A549 (cell line): ENCODE results near the gene EPB41L4B. TPM values are rescaled to one million over a fixed set of nuclear protein-coding genes. Genes with fewer than 3 reads are reported as not detected.

Experiments used
- ATAC-seq, 2 experiments: fragments of 200-7000 bp in 1 of 2; fragments of >200 bp in 1 of 2; cut with Nextera tagmentation in 1 of 2; cut with Tn5 transposase in 1 of 2; 3 replicates each; pipeline versions ENCODE4 v1.8.0 to v1.9.1; 2018 to 2020; ENCODE audit warnings: mild to moderate bottlenecking in 1 of 2, moderate library complexity in 1 of 2
- CTCF ChIA-PET: fragments of 300-600 bp; sonication (Branson Sonifier 250); formaldehyde crosslinking; extraction: SDS; loops from one replicate; lab custom pipeline; 2021; ENCODE audit warnings: antibody characterized with exemption, inconsistent platforms; lab: Yijun Ruan, JAX
- POLR2A ChIA-PET: fragments of 350-600 bp; formaldehyde crosslinking; extraction: SDS; loops from one replicate; lab custom pipeline; 2021; ENCODE audit warnings: antibody characterized with exemption, inconsistent platforms; lab: Yijun Ruan, JAX
- DNase-seq, 2 experiments: peaks; one replicate each; pipeline versions ENCODE4 v3.0.0 to v3.0.0-alpha.2; 2011 to 2016; ENCODE audit warnings: low read depth in 1 of 2, low spot score in 1 of 2
- FAIRE-seq: peaks from 2 replicates; lab custom pipeline; 2011; peaks lifted over from hg19 to GRCh38; lab: Jason Lieb, UNC
- H3K27ac ChIP-seq, 2 experiments: fragments of >200 bp; sonication (Bioruptor Twin); formaldehyde crosslinking; 3 replicates each; pipeline ENCODE4 v1.5.1; 2016 to 2017
- H3K4me1 ChIP-seq: fragments of >200 bp; sonication (Bioruptor Twin); formaldehyde crosslinking; 3 replicates; pipeline ENCODE4 v1.6.1; 2016
- H3K4me2 ChIP-seq: fragments of >200 bp; sonication (Bioruptor Twin); formaldehyde crosslinking; 3 replicates; pipeline ENCODE4 v1.6.1; 2016
- H3K4me3 ChIP-seq: fragments of >200 bp; sonication (Bioruptor Twin); formaldehyde crosslinking; 3 replicates; pipeline ENCODE4 v1.5.1; 2016
- H3K9me3 ChIP-seq: fragments of >200 bp; sonication (Bioruptor Twin); formaldehyde crosslinking; 3 replicates; pipeline ENCODE4 v1.6.1; 2016
- BHLHE40 ChIP-seq: IDR thresholded peaks from 2 replicates; pipeline ENCODE4 v1.6.1; 2012; ENCODE audit warnings: low read depth, low read length, inconsistent platforms
- CHD2 ChIP-seq: fragments of 150-350 bp; IDR thresholded peaks from 2 replicates; pipeline ENCODE4 v1.6.1; 2014; ENCODE audit warnings: low read length; ENCODE audit not compliant: partially characterized antibody
- EHMT2 ChIP-seq: fragments of 200-600 bp; sonication (generic); IDR thresholded peaks from 2 replicates; pipeline ENCODE4 v1.6.1; 2016; ENCODE audit warnings: antibody characterized with exemption, low read depth, mild to moderate bottlenecking, moderate library complexity
- EP300 ChIP-seq, 2 experiments: fragments of >200 bp; sonication (Bioruptor Twin); formaldehyde crosslinking; IDR thresholded peaks; 2 replicates in 1 of 2; 3 replicates in 1 of 2; pipeline ENCODE4 v1.6.1; 2016 to 2017
- FOSL2 ChIP-seq, 2 experiments: fragments of 450-650 bp in 1 of 2; fragments of >200 bp in 1 of 2; sonication (Bioruptor Twin) in 1 of 2; formaldehyde crosslinking; IDR thresholded peaks; 2 replicates each; pipeline versions ENCODE4 v1.5.0 to v1.6.1; 2016 to 2020; ENCODE audit warnings: mild to moderate bottlenecking in 1 of 2, moderate library complexity in 1 of 2
- FOXS1 ChIP-seq: fragments of 250-450 bp; sonication (Bioruptor Pico); IDR thresholded peaks from 2 replicates; pipeline ENCODE4 v1.5.0; 2020; ENCODE audit warnings: mild to moderate bottlenecking, moderate library complexity
- GATA3 ChIP-seq: IDR thresholded peaks from 2 replicates; pipeline ENCODE4 v1.6.1; 2012; ENCODE audit warnings: borderline replicate concordance
- HDAC2 ChIP-seq: fragments of 200-600 bp; sonication (generic); IDR thresholded peaks from 2 replicates; pipeline ENCODE4 v1.6.1; 2016
- HOXA7 ChIP-seq: fragments of 250-450 bp; sonication (Bioruptor Pico); IDR thresholded peaks from 2 replicates; pipeline ENCODE4 v1.5.0; 2020; ENCODE audit warnings: mild to moderate bottlenecking, moderate library complexity
- HOXB13 ChIP-seq: fragments of 250-450 bp; sonication (Bioruptor Pico); IDR thresholded peaks from 2 replicates; pipeline ENCODE4 v1.5.0; 2020; ENCODE audit warnings: low read depth, mild to moderate bottlenecking, moderate library complexity
- JUN ChIP-seq, 2 experiments: fragments of >200 bp; sonication (Bioruptor Twin); formaldehyde crosslinking; IDR thresholded peaks; 2 replicates in 1 of 2; 3 replicates in 1 of 2; pipeline ENCODE4 v1.6.1; 2016 to 2017
- MAFK ChIP-seq: fragments of 450-650 bp; IDR thresholded peaks from 2 replicates; pipeline ENCODE4 v1.6.1; 2014; ENCODE audit not compliant: partially characterized antibody
- MYC ChIP-seq: IDR thresholded peaks from 2 replicates; pipeline ENCODE4 v1.6.1; 2012; ENCODE audit warnings: mild to moderate bottlenecking, inconsistent platforms, low read length, improper control_type of control experiment, borderline replicate concordance
- NPAS2 ChIP-seq: fragments of 250-450 bp; sonication (Bioruptor Pico); IDR thresholded peaks from 2 replicates; pipeline ENCODE4 v1.8.0; 2022; ENCODE audit warnings: mild to moderate bottlenecking, moderate library complexity, borderline replicate concordance
- NR3C1 ChIP-seq: fragments of >200 bp; sonication (Bioruptor Twin); formaldehyde crosslinking; IDR thresholded peaks from 3 replicates; pipeline ENCODE4 v1.6.1; 2017
- PHF8 ChIP-seq: fragments of 200-600 bp; sonication (generic); IDR thresholded peaks from 2 replicates; pipeline ENCODE4 v1.6.1; 2016; ENCODE audit warnings: low read depth, mild to moderate bottlenecking, antibody characterized with exemption, moderate library complexity, borderline replicate concordance
- POLR2A ChIP-seq: IDR thresholded peaks from 2 replicates; pipeline ENCODE4 v1.6.1; 2012; ENCODE audit warnings: mild to moderate bottlenecking, low read length
- RAD21 ChIP-seq, 2 experiments: fragments of >200 bp in 1 of 2; sonication (Bioruptor Twin) in 1 of 2; formaldehyde crosslinking in 1 of 2; IDR thresholded peaks in 1 of 2; conservative IDR thresholded peaks in 1 of 2; 2 replicates in 1 of 2; 3 replicates in 1 of 2; pipeline ENCODE4 v1.6.1; 2012 to 2018; ENCODE audit warnings: inconsistent platforms in 1 of 2
- RARB ChIP-seq: fragments of 250-450 bp; sonication (Bioruptor Pico); IDR thresholded peaks from 2 replicates; pipeline ENCODE4 v1.8.0; 2021; ENCODE audit warnings: mild to moderate bottlenecking, moderate library complexity
- RNF2 ChIP-seq: fragments of 200-600 bp; sonication (generic); IDR thresholded peaks from 2 replicates; pipeline ENCODE4 v1.6.1; 2016; ENCODE audit warnings: low read depth, mild to moderate bottlenecking, antibody characterized with exemption, moderate library complexity, borderline replicate concordance
- TFCP2L1 ChIP-seq: fragments of 250-450 bp; sonication (Bioruptor Pico); IDR thresholded peaks from 2 replicates; pipeline ENCODE4 v1.5.0; 2021; ENCODE audit warnings: mild to moderate bottlenecking
- TP53 ChIP-seq: fragments of 250-450 bp; sonication (Bioruptor Pico); IDR thresholded peaks from 2 replicates; pipeline ENCODE4 v1.5.0; 2021; ENCODE audit warnings: mild to moderate bottlenecking, moderate library complexity
- ZFP36 ChIP-seq: fragments of 450-650 bp; IDR thresholded peaks from 2 replicates; pipeline ENCODE4 v1.6.1; 2014; ENCODE audit warnings: borderline replicate concordance; ENCODE audit not compliant: partially characterized antibody
- WGBS: methylation state at CpG from one replicate; pipeline ENCODE4 v1.1.6; 2017; ENCODE audit errors: missing lambda C conversion rate; 5-methylcytosine and 5-hydroxymethylcytosine counted together
- polyA plus RNA-seq, 4 experiments: library from polyadenylated mRNA; depleted of rRNA in 3 of 4; stranded (reverse); fragments of >200 nt; fragmentation: RNase III in 1 of 4; extraction: RNeasy Plus Mini Kit Qiagen cat#74134 plus additional on column Dnase treatment in 1 of 4; gene quantifications; 2 replicates in 3 of 4; 3 replicates in 1 of 4; pipeline ENCODE4 v1.2.3, GENCODE V29; 2011 to 2017
- TF ChIP-seq, protein P1 (sequence below): fragments of 200-600 bp; sonication (generic); IDR thresholded peaks from 2 replicates; pipeline ENCODE4 v1.6.1; 2016; ENCODE audit warnings: antibody characterized with exemption, mild to moderate bottlenecking, moderate library complexity
- TF ChIP-seq, protein P2 (sequence below): fragments of >200 bp; sonication (Bioruptor Twin); formaldehyde crosslinking; IDR thresholded peaks from 2 replicates; pipeline ENCODE4 v1.6.1; 2016
- TF ChIP-seq, protein P3 (sequence below): IDR thresholded peaks from 2 replicates; pipeline ENCODE4 v1.6.1; 2012

Gene EPB41L4B
- polyA plus RNA-seq, 2 of the 4 experiments (the other 2 are of a cell fraction), result 7.9 to 22.0 TPM

DNA sequence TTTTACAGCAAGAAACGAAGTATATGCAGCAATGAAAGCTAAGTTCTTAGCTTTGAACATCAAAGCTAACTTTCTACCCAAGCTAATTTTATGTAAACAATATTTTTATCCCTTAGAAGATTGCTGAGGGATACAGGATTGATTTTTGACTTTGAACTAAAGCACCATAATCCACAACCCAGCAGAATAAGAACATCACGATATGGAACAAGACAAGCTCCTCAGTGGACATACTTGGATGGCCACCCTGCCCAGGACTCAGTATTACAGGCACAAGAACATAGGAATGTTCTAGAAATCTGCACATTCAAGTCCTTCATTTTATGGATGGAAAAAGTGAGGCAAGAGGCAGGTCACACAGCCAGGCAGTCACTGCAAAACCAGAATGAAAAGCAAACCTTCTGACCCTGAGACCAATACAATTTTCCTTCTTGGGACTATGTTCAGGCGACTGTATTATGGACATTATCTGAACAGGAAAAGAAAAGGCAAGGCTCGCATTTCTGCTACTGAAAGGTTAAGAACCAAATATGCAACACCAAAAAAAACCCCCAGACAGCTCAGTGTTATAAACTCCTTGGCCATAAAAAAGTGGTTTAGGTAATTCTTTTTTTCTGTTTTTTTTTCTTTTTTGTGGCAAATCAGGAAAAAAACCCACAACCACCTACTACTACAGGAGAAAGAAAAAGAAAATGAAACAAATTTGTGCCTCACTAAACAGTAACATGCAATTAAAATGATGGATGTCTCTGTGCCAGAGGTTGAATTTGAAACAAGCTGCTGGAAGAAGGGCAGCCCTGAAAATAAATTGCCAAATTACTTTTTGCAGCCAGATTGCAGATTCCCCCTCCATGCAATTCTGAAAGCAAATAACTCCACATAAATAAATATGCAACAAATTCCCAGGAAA, 25.4 kb downstream of the EPB41L4B start:
- no peak overlapping the region for H3K4me2 ChIP-seq
- DNase-seq (no peak), FAIRE-seq (no peak), ATAC-seq (no peak)
- no peak overlapping the region; a peak in 1 of 6 replicates for H3K27ac ChIP-seq
- H3K4me3 ChIP-seq, result no peak overlapping the region
- peaks cover 32% of the 10 kb centered on the region; the same call in 2 of the 3 replicates for H3K4me1 ChIP-seq
- ChIA-PET POLR2A (interaction anchor here (0.6 kb wide), 1 partner anchor 362 kb away, joined by 3 read pairs; the partner anchor contains the start of gene ELP1), CTCF (interaction anchor here (0.6 to 1.2 kb wide), 2 partner anchors 50 to 175 kb away, joined by 3 to 4 read pairs; no protein-coding TSS in a partner anchor)
- no peaks in the 10 kb centered on the region for H3K9me3 ChIP-seq
- no peak for TF ChIP-seq CHD2
- 79% methylated on average over 4 of the region's 4 CpGs for WGBS

DNA sequence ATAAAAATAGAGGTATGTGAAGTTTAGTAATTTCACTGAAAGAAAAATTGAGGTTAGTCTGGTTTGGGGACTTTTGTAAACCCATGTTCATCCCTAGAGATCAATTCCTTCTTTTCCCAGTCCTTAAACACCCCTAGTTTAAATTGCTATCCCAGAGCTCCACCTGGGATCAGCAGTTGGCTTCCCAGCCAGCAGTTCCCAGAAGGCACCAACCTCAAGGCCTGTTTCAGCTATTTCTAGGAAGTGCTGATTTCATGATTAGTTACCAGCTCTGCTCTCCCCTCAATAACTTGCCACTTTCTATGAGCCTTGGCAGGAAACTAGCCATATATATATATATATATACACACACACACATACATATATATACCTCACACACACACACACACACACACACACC, 30.5 kb downstream of the EPB41L4B start:
- Histone ChIP-seq H3K4me1 (peaks cover 32% of the 10 kb centered on the region; the same call in 2 of the 3 replicates), H3K9me3 (no peaks in the 10 kb centered on the region), H3K4me2 (no peak overlapping the region), H3K27ac (no peak overlapping the region), H3K4me3 (no peak overlapping the region)
- no peak for ATAC-seq
- TF ChIP-seq MYC, result no peak
- no peak for TF ChIP-seq PHF8
- TF ChIP-seq HDAC2, result no peak
- no peak for TF ChIP-seq CHD2
- TF ChIP-seq, protein P1, sequence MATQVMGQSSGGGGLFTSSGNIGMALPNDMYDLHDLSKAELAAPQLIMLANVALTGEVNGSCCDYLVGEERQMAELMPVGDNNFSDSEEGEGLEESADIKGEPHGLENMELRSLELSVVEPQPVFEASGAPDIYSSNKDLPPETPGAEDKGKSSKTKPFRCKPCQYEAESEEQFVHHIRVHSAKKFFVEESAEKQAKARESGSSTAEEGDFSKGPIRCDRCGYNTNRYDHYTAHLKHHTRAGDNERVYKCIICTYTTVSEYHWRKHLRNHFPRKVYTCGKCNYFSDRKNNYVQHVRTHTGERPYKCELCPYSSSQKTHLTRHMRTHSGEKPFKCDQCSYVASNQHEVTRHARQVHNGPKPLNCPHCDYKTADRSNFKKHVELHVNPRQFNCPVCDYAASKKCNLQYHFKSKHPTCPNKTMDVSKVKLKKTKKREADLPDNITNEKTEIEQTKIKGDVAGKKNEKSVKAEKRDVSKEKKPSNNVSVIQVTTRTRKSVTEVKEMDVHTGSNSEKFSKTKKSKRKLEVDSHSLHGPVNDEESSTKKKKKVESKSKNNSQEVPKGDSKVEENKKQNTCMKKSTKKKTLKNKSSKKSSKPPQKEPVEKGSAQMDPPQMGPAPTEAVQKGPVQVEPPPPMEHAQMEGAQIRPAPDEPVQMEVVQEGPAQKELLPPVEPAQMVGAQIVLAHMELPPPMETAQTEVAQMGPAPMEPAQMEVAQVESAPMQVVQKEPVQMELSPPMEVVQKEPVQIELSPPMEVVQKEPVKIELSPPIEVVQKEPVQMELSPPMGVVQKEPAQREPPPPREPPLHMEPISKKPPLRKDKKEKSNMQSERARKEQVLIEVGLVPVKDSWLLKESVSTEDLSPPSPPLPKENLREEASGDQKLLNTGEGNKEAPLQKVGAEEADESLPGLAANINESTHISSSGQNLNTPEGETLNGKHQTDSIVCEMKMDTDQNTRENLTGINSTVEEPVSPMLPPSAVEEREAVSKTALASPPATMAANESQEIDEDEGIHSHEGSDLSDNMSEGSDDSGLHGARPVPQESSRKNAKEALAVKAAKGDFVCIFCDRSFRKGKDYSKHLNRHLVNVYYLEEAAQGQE, result no peak
- TF ChIP-seq RNF2, result no peak
- ChIA-PET CTCF (no interaction called here), POLR2A (no interaction called here)
- no peak for DNase-seq
- FAIRE-seq, result no peak

DNA sequence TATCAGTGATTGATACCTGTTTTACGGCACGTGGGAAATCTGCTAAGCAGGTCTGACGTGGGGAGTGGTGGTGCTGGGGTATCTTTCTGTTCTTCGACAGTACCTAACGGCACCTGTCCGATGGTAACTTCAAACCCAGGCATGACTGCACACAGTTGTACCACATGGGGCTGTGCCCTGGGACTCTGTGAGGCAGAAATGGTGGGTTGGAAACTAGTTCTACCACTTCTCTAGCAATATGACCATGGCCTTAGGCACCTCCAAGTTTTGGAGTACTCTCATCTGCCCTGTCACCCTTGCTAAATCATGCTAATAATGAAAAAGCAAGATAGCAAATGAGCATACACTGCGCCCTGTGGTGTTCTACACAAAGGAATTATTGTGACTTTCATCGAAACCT, 30.9 kb downstream of the EPB41L4B start:
- H3K4me2 ChIP-seq, result no peak overlapping the region
- ATAC-seq (no peak), FAIRE-seq (no peak), DNase-seq (no peak)
- no peak for TF ChIP-seq NR3C1
- TF ChIP-seq MAFK, result no peak
- no peak for TF ChIP-seq HOXB13 (CRISPR knock-in tag)
- TF ChIP-seq MYC, result no peak
- TF ChIP-seq POLR2A, result no peak
- TF ChIP-seq RARB, result no peak
- TF ChIP-seq EP300 (IDR thresholded peaks at IDR 0.05), result no peak
- 91% methylated on average over 8 of the region's 8 CpGs for WGBS
- POLR2A ChIA-PET, result no interaction called here
- H3K27ac ChIP-seq, result no peak overlapping the region
- no peak overlapping the region for H3K4me3 ChIP-seq
- H3K4me1 ChIP-seq, result peaks cover 28% of the 10 kb centered on the region; the same call in 2 of the 3 replicates
- no peaks in the 10 kb centered on the region for H3K9me3 ChIP-seq
- CTCF ChIA-PET, result no interaction called here

DNA sequence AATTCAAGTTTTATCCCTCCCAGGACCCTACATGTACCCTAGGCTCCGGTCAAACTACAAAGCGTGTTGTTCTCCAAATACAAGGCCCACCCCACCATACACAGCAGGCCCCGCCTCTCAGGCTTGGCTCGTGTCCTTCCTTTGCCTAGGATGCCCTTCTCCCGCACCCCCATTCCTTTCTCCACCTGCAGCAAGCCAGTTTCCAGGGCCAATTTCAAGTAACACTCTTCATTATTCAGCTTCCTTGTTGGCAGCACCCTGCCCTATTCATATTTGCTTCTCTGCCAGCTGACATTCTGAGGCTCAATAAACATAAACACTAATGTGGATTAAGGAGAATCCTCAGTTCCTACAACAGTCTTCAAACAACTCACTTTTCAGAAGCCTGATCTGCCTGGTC, 31.7 kb downstream of the EPB41L4B start:
- DNase-seq (no peak), FAIRE-seq (no peak), ATAC-seq (no peak)
- H3K4me3 ChIP-seq, result no peak overlapping the region
- no peak overlapping the region for H3K4me2 ChIP-seq
- no peak overlapping the region for H3K27ac ChIP-seq
- H3K9me3 ChIP-seq, result no peaks in the 10 kb centered on the region
- H3K4me1 ChIP-seq, result peaks cover 26% of the 10 kb centered on the region; the same call in 2 of the 3 replicates
- ChIA-PET POLR2A (no interaction called here), CTCF (no interaction called here)
- 90% methylated on average over 5 of the region's 5 CpGs for WGBS
- TF ChIP-seq RARB, result no peak
- no peak for TF ChIP-seq RNF2
- TF ChIP-seq FOSL2 (IDR thresholded peaks at IDR 0.05), result no peak
- TF ChIP-seq FOSL2 (CRISPR knock-in tag; IDR thresholded peaks at IDR 0.05), result no peak
- TF ChIP-seq NPAS2, result no peak
- TF ChIP-seq, protein P2, sequence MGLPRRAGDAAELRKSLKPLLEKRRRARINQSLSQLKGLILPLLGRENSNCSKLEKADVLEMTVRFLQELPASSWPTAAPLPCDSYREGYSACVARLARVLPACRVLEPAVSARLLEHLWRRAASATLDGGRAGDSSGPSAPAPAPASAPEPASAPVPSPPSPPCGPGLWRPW, result no peak
- no peak for TF ChIP-seq HOXA7 (CRISPR knock-in tag)
- TF ChIP-seq EHMT2, result no peak
- no peak for TF ChIP-seq JUN (IDR thresholded peaks at IDR 0.05)
- no peak for TF ChIP-seq BHLHE40
- no peak for TF ChIP-seq ZFP36
- no peak for TF ChIP-seq FOXS1 (CRISPR knock-in tag)
- TF ChIP-seq, protein P3, sequence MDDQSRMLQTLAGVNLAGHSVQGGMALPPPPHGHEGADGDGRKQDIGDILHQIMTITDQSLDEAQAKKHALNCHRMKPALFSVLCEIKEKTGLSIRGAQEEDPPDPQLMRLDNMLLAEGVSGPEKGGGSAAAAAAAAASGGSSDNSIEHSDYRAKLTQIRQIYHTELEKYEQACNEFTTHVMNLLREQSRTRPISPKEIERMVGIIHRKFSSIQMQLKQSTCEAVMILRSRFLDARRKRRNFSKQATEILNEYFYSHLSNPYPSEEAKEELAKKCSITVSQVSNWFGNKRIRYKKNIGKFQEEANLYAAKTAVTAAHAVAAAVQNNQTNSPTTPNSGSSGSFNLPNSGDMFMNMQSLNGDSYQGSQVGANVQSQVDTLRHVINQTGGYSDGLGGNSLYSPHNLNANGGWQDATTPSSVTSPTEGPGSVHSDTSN, result no peak
- TF ChIP-seq TP53 (CRISPR knock-in tag), result no peak
- TF ChIP-seq TFCP2L1, result no peak
- no peak for TF ChIP-seq RAD21 (conservative IDR thresholded peaks at IDR 0.05 in 1 of 2, IDR thresholded peaks at IDR 0.05 in 1 of 2)
- TF ChIP-seq GATA3, result no peak
